Astrocyte (in vitro differentiated cells and primary cell): ENCODE measurements around the gene ANTXR2.

Experiments
- EZH2 ChIP-seq: IDR thresholded peaks from 2 replicates; pipeline ENCODE4 v1.6.1; 2012; ENCODE audit warnings: mild to moderate bottlenecking, low read length, inconsistent platforms; ENCODE audit not compliant: insufficient read depth
- TF ChIP-seq, protein P1 (sequence below): IDR thresholded peaks from 2 replicates; pipeline ENCODE4 v1.5.1; 2011; ENCODE audit warnings: low read depth, mild to moderate bottlenecking, inconsistent platforms, low read length, moderate library complexity; ENCODE audit not compliant: insufficient read depth

DNA sequence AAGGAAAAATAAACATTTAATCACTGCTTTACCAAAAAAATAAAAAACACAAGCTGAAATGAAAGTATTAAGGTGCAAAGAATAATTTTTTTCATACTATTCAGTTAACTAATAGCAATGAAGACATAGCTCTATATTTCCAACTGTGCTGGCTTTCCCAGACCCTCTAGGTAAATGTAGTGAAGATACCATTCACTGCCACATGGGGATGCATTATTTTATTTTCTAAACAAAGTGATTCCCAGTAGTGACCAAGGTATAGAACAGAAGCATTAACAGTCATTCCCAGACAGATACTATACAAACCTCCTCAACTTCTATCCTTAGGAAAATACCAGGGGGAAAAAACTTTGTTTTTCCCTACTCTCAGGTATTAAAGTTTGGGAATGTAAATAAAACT, 39.4 kb downstream of the ANTXR2 start:
- TF ChIP-seq, protein P1, sequence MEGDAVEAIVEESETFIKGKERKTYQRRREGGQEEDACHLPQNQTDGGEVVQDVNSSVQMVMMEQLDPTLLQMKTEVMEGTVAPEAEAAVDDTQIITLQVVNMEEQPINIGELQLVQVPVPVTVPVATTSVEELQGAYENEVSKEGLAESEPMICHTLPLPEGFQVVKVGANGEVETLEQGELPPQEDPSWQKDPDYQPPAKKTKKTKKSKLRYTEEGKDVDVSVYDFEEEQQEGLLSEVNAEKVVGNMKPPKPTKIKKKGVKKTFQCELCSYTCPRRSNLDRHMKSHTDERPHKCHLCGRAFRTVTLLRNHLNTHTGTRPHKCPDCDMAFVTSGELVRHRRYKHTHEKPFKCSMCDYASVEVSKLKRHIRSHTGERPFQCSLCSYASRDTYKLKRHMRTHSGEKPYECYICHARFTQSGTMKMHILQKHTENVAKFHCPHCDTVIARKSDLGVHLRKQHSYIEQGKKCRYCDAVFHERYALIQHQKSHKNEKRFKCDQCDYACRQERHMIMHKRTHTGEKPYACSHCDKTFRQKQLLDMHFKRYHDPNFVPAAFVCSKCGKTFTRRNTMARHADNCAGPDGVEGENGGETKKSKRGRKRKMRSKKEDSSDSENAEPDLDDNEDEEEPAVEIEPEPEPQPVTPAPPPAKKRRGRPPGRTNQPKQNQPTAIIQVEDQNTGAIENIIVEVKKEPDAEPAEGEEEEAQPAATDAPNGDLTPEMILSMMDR, result peak; percentile 2
- TF ChIP-seq EZH2, result no peak
